ENCODE results near the gene LRRC28. TPM values are rescaled to one million over a fixed set of nuclear protein-coding genes. Genes with fewer than 3 reads are reported as not detected.

The LRRC28 gene
- total RNA-seq, 1 donor: 27.6 TPM

- H3K4me3 ChIP-seq (ENCODE audit: low read depth, low read length): no peak overlapping the region
- DNase-seq (ENCODE audit: low read depth): no peak
- TF ChIP-seq CTCF (IDR thresholded peaks at IDR 0.05; ENCODE audit: insufficient read depth, low read depth, low read length): no peak
Observed at GRCh38 chr15:99257107-99257750, 5.9 kb downstream of the LRRC28 start.

- no peak for DNase-seq (ENCODE audit: low read depth)
- no peak for TF ChIP-seq CTCF (IDR thresholded peaks at IDR 0.05; ENCODE audit: insufficient read depth, low read depth, low read length)
- H3K4me3 ChIP-seq (ENCODE audit: low read depth, low read length): no peak overlapping the region
Observed at GRCh38 chr15:99264125-99264524, 12.8 kb downstream of the LRRC28 start.

GRCh38 chr15:99265541-99266070, 14.3 kb downstream of the LRRC28 start:
- DNase-seq (ENCODE audit: low read depth): no peak
- no peak overlapping the region for H3K4me3 ChIP-seq (ENCODE audit: low read depth, low read length)
- TF ChIP-seq CTCF (IDR thresholded peaks at IDR 0.05; ENCODE audit: insufficient read depth, low read depth, low read length): no peak

- H3K4me3 ChIP-seq (ENCODE audit: low read depth, low read length): no peak overlapping the region
- DNase-seq (ENCODE audit: low read depth): no peak
- TF ChIP-seq CTCF (IDR thresholded peaks at IDR 0.05; ENCODE audit: insufficient read depth, low read depth, low read length): no peak
Observed at GRCh38 chr15:99267957-99268356, 16.7 kb downstream of the LRRC28 start.

GRCh38 chr15:99268431-99268830, 17.1 kb downstream of the LRRC28 start:
- no peak overlapping the region for H3K4me3 ChIP-seq (ENCODE audit: low read depth, low read length)
- no peak for TF ChIP-seq CTCF (IDR thresholded peaks at IDR 0.05; ENCODE audit: insufficient read depth, low read depth, low read length)
- no peak for DNase-seq (ENCODE audit: low read depth)

- H3K4me3 ChIP-seq (ENCODE audit: low read depth, low read length): no peak overlapping the region
- no peak for DNase-seq (ENCODE audit: low read depth)
- TF ChIP-seq CTCF (IDR thresholded peaks at IDR 0.05; ENCODE audit: insufficient read depth, low read depth, low read length): no peak
Observed at GRCh38 chr15:99273801-99274200, 22.5 kb downstream of the LRRC28 start.

GRCh38 chr15:99275061-99275460, 23.8 kb downstream of the LRRC28 start:
- DNase-seq (ENCODE audit: low read depth): no peak
- no peak for TF ChIP-seq CTCF (IDR thresholded peaks at IDR 0.05; ENCODE audit: insufficient read depth, low read depth, low read length)
- no peak overlapping the region for H3K4me3 ChIP-seq (ENCODE audit: low read depth, low read length)
